ENCODE measurements around the gene ENG.
"Not testable (repeated sequence)": the region's sequence is repeated elsewhere in the genome, so short reads cannot be mapped to it uniquely, and the experiment has no call there.

ENG gene

GRCh38 chr9:127845619-127846018, 8.8 kb downstream of the ENG start:
- DNase-seq = not testable (repeated sequence)

- DNase-seq = no peak
These were observed 9.6 kb downstream of the ENG start for GRCh38 chr9:127844821-127845359.

- no peak for DNase-seq
These were observed 13.2 kb downstream of the ENG start for GRCh38 chr9:127841087-127841835.

GRCh38 chr9:127838375-127839078, 15.9 kb downstream of the ENG start:
- no peak for DNase-seq

GRCh38 chr9:127837346-127837745, 17.1 kb downstream of the ENG start:
- DNase-seq = no peak

- DNase-seq = not testable (repeated sequence)
These were observed 17.9 kb downstream of the ENG start for GRCh38 chr9:127836561-127836960.

- DNase-seq = no peak
These were observed 18.4 kb downstream of the ENG start for GRCh38 chr9:127835991-127836516.

- no peak for DNase-seq
These were observed 20.9 kb downstream of the ENG start for GRCh38 chr9:127833555-127833954.

GRCh38 chr9:127832248-127832647, 22.2 kb downstream of the ENG start:
- DNase-seq = no peak

GRCh38 chr9:127829205-127829906, 25.1 kb downstream of the ENG start:
- no peak for DNase-seq

GRCh38 chr9:127828262-127829031, 26.0 kb downstream of the ENG start:
- peak; percentile 82 for DNase-seq

GRCh38 chr9:127826253-127826913, 28.1 kb downstream of the ENG start:
- no peak for DNase-seq

- DNase-seq = peak; percentile 51
These were observed 29.0 kb downstream of the ENG start for GRCh38 chr9:127825319-127826051.

- DNase-seq = no peak
These were observed 32.4 kb downstream of the ENG start for GRCh38 chr9:127822108-127822507.

- DNase-seq = no peak
These were observed 35.9 kb downstream of the ENG start for GRCh38 chr9:127818574-127818973.

- DNase-seq = no peak
These were observed 36.5 kb downstream of the ENG start for GRCh38 chr9:127817881-127818434.

- DNase-seq = no peak
These were observed 37.7 kb downstream of the ENG start for GRCh38 chr9:127816728-127817127.

- no peak for DNase-seq
These were observed 38.1 kb downstream of the ENG start for GRCh38 chr9:127816362-127816725.

GRCh38 chr9:127815512-127816361, 38.7 kb downstream of the ENG start:
- no peak for DNase-seq

Data from right kidney (tissue), 1 donor.